SIG-M5 treated with dmso at 0.1 percent for 504 hours (cell line): ENCODE data around the gene MST1R.

Experiments
- DNase-seq: peaks from one replicate; lab custom pipeline; 2025; ENCODE audit not compliant: unreplicated experiment; lab: John Stamatoyannopoulos, UW

MST1R gene

GRCh38 chr3:49879721-49880120 lies 24.0 kb downstream of the MST1R start:
- no peak for DNase-seq

- DNase-seq = no peak
These were observed 25.0 kb downstream of the MST1R start for GRCh38 chr3:49878686-49879085.

- DNase-seq = no peak
These were observed 26.0 kb downstream of the MST1R start for GRCh38 chr3:49877716-49878115.

DNA sequence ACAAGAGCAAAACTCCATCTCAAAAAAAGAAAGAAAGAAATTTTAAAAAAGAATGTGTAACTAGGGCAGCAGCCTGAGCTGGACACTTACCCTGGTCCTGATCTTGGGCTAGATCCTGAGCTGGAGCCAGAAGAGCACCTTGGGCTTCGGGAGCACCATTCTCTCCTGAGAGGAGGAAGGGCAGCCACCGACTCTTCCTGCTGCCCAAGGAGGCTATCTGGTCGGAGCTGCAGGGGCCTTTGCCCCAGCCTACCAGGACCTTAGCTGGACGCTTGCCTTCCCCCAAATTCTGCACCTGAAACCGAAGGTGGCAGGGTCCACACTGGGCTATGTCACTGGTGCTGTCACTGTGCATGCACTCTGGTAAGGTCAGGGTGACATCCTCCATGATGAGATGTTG lies 27.1 kb downstream of the MST1R start:
- no peak for DNase-seq

GRCh38 chr3:49873623-49874022 lies 30.1 kb downstream of the MST1R start:
- DNase-seq = no peak

GRCh38 chr3:49872801-49873281 lies 30.8 kb downstream of the MST1R start:
- peak; percentile 20 for DNase-seq

DNA sequence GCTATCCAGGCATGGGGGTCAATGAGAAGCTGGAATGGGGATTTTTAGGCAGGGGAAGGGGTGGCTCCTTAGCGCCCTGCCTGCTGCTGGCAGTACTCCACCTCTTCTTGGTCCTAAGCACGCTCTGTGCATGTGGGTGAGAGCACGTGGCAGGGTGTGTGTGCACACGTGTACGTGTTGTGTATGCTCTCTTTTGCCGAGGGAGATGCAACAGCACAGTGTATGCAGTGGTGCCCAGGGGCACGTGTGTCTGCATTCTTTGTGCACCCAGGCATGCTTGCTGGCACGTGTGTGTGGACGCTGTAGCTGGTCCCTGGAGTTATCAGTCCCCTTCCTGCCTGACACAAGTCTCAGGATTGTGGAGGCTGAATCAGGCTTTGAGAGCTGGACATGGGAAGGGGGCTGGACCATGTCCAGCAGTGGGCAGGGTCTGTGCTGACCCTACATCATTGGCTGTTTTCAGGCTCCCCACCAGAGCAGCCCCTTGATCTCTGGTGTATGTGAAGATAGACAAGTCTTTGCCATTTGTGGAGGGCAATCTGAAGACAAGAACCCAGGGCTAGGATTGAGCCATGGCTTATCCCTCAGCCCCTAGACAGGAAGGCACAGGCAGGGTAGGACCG lies 32.0 kb downstream of the MST1R start:
- DNase-seq = no peak

GRCh38 chr3:49869525-49870126 lies 34.0 kb downstream of the MST1R start, which contains the start of gene CAMKV:
TSS of gene CAMKV (minus strand) at chr3:49869906. CDS start at chr3:49862388, 7,518 bp downstream.
- peak; percentile 46 for DNase-seq

DNA sequence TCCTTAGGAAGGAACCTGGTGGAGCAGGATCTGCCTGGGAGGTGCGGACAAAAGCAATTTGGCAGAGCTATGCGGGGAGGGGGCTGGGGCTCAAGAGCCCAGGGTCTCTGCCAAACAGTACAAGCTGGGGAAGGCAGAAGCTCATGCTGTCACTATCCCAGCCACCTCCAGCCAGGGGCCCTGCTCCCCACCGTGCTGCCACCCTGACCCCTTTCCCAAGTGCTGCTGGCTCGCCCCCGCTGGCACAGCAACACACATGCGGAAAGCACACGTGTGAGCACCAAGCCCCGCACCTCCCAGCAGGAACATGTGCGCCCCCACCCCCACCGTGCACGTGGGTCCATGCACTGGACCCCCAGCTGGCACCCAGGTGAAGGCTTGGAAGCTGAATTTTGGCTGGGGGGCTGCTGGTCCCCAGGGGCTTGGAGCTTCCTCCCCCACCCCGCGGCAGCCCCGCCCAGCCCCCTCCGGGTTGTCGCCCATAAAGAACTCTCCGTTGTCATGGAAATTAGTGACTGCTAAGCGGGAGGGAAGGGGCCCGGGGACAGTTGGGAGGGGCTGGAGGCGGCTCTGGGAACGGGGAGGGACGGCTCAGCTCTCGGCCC lies 34.7 kb downstream of the MST1R start:
- no peak for DNase-seq

- DNase-seq = peak; percentile 61
These were observed 35.8 kb downstream of the MST1R start for GRCh38 chr3:49867871-49868321.

GRCh38 chr3:49867400-49867799 lies 36.3 kb downstream of the MST1R start:
- DNase-seq = no peak

- no peak for DNase-seq
These were observed 38.4 kb downstream of the MST1R start for GRCh38 chr3:49865198-49865784.

- DNase-seq = no peak
These were observed 39.2 kb downstream of the MST1R start for GRCh38 chr3:49864505-49864904.

- DNase-seq = no peak
These were observed 43.9 kb downstream of the MST1R start for GRCh38 chr3:49859576-49860305.

DNA sequence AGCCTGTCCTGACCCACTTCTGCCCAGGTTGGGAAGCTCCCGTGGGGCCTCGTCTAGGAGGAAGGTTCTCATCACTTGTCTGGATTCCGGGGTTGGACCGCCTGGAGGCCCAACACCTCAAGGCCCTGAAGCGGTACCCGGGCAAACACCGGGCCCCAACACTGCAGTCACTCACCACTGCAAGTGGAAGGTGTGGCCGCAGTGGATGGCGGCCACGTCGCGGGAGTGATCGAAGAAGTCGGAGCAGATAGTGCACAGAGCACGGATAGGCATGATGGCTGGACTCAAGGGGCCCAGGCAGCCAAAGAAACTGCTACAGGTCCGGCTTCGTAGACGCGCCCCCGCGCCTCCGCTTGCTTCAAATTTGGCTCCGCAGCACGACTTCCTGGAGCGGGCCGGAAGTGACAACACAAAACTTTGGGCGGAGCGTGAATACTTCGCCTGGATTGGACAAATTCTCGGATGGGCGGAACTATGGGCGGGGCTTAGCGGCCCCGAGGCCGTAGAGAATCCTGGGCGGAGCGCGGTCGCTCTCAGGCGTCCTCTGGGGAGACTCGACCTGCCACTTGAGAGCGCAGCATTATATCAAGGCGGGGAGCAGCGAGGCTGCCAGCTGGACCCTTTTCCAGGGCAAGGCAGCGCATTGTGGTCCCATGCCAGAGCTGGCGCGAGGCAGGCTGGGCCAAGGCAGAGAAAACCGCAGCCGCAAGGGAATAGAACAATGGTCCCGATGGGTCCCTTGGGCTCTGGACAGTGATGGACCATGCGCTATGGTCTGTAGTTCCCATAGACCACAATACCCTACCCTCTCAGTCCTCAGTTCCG lies 47.3 kb downstream of the MST1R start, which contains the start of gene TRAIP:
Gene TRAIP (minus strand): TSS at position 384 of the 825 bp plus-strand sequence. CDS start 111 bp downstream, at position 273.
- peak; percentile 93 for DNase-seq

DNA sequence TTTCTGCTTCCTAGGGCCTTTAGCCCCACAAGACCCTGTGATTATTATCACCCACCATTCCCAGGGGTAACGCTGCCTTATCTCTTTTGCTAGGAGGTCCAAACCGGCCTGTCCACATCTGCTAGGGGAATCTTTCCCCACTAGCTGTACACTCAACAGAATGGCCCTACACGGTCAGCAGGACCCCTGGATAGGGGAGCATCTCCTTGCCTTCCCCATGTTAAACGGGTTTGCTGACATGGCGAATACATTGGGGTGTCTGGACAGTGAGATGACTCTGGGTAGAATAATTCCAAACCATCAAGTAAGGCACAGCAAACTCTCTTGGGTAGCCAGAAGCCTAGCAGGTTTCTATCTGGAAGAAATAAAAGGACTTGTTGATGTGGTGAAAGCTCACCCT lies 48.0 kb downstream of the MST1R start:
- DNase-seq = no peak

DNA sequence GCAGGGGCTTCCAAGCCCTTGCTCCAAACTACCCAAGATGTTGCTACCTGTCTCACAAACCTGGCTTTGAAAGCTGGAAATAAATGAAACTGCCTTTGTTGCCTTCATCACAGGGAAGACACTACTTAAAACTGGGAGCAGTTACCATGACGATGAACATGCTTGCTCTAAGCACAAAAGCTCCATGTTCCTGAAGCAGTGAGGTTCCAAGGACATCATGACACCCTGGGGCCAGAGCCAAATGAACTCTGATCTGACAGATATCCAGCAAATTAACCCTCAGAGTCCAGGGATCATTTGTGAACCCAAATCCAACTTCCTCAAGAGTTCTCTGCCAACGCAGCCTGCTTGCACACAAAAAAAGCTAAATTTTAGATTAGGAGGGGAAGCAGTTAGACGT lies 58.0 kb downstream of the MST1R start:
- no peak for DNase-seq

- DNase-seq = no peak
These were observed 59.0 kb downstream of the MST1R start for GRCh38 chr3:49844464-49845183.

GRCh38 chr3:49842843-49843517 lies 60.7 kb downstream of the MST1R start:
- DNase-seq = no peak
